HG03342 (cell line): ENCODE data around the gene GSG1L.

Experiments
- ATAC-seq: cut with Tn5 transposase; IDR thresholded peaks from one replicate; pipeline ENCODE4 v1.9.1; 2021; ENCODE audit warnings: mild to moderate bottlenecking, moderate library complexity; ENCODE audit not compliant: unreplicated experiment

Gene GSG1L

GRCh38 chr16:28064706-28065249, 1.3 kb upstream of the GSG1L start:
- ATAC-seq = no peak

- no peak for ATAC-seq
Observed at GRCh38 chr16:28064150-28064549, 636 bp upstream of the GSG1L start.

- no peak for ATAC-seq
Observed at GRCh38 chr16:28062847-28063521, 530 bp downstream of the GSG1L start.

GRCh38 chr16:28062261-28062846, 1.2 kb downstream of the GSG1L start:
- ATAC-seq = no peak

- ATAC-seq = no peak
Observed at GRCh38 chr16:28061352-28062101, 2.0 kb downstream of the GSG1L start.

- ATAC-seq = no peak
Observed at GRCh38 chr16:28059841-28060575, 3.5 kb downstream of the GSG1L start.

- no peak for ATAC-seq
Observed at GRCh38 chr16:28058839-28059589, 4.5 kb downstream of the GSG1L start.

- no peak for ATAC-seq
Observed at GRCh38 chr16:28057949-28058348, 5.6 kb downstream of the GSG1L start.

GRCh38 chr16:28053461-28053860, 10.1 kb downstream of the GSG1L start:
- no peak for ATAC-seq

GRCh38 chr16:28052274-28053128, 11.0 kb downstream of the GSG1L start:
- no peak for ATAC-seq

GRCh38 chr16:28051486-28051885, 12.0 kb downstream of the GSG1L start:
- ATAC-seq = no peak

GRCh38 chr16:28042811-28043210, 20.7 kb downstream of the GSG1L start:
- ATAC-seq = no peak

- ATAC-seq = no peak
Observed at GRCh38 chr16:28041615-28042014, 21.9 kb downstream of the GSG1L start.

- no peak for ATAC-seq
Observed at GRCh38 chr16:28040039-28040438, 23.5 kb downstream of the GSG1L start.

GRCh38 chr16:28039493-28039892, 24.0 kb downstream of the GSG1L start:
- no peak for ATAC-seq

GRCh38 chr16:28038409-28038808, 25.1 kb downstream of the GSG1L start:
- ATAC-seq = no peak

- no peak for ATAC-seq
Observed at GRCh38 chr16:28035866-28036393, 27.6 kb downstream of the GSG1L start.

- no peak for ATAC-seq
Observed at GRCh38 chr16:28033870-28034269, 29.6 kb downstream of the GSG1L start.

GRCh38 chr16:28029387-28030002, 34.0 kb downstream of the GSG1L start:
- no peak for ATAC-seq
